ENCODE results near the gene ERV3-1. TPM values are rescaled to one million over a fixed set of nuclear protein-coding genes. Genes with fewer than 3 reads are reported as not detected.
"Not testable (repeated sequence)": the region's sequence is repeated elsewhere in the genome, so short reads cannot be mapped to it uniquely, and the experiment has no call there.

Gene ERV3-1
- polyA plus RNA-seq, 1 experiment: 19.3 TPM

DNA sequence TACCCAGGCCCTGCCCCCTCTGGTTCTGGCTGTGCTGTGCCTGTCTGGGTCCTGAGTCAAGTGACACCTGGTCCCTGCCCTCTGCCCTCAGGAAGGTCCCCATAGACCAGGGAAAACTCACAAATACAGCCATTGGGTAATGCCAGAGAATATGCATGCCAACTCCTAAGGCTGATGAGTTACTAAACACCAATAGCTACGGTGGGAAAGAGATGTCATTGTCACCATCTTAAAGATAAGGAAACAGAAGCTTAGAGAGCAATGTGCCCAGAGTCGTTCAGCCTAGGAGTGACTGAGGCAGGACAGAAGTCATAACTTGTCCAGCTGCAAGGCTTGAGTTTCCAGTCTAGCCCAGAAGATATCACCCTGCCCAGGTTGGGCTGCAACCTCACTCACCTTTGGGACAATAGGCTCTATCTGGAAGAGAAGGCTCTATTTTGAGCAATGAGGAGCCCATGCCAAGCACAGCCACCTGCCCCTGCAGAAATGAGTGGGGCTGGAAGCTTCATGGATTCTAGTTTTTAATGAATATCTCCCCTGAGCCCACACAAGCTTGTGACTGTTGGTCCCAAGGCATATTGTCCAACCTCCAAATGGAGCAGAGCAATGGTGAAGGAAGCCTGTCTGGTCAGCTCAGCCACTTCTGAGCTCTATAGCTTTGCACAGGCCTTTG is 60.8 kb downstream of the ERV3-1 start:
- peaks cover 14% of the 10 kb centered on the region for H3K9me3 ChIP-seq (ENCODE audit: control insufficient read depth, insufficient read depth, low read length)
- no peak overlapping the region for H3K27ac ChIP-seq (ENCODE audit: low read depth, low read length)
- TF ChIP-seq, protein P1, sequence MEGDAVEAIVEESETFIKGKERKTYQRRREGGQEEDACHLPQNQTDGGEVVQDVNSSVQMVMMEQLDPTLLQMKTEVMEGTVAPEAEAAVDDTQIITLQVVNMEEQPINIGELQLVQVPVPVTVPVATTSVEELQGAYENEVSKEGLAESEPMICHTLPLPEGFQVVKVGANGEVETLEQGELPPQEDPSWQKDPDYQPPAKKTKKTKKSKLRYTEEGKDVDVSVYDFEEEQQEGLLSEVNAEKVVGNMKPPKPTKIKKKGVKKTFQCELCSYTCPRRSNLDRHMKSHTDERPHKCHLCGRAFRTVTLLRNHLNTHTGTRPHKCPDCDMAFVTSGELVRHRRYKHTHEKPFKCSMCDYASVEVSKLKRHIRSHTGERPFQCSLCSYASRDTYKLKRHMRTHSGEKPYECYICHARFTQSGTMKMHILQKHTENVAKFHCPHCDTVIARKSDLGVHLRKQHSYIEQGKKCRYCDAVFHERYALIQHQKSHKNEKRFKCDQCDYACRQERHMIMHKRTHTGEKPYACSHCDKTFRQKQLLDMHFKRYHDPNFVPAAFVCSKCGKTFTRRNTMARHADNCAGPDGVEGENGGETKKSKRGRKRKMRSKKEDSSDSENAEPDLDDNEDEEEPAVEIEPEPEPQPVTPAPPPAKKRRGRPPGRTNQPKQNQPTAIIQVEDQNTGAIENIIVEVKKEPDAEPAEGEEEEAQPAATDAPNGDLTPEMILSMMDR (IDR thresholded peaks at IDR 0.05; ENCODE audit: low read depth, low read length): no peak
- DNase-seq (ENCODE audit: low read depth, low spot score): no peak
- POLR2A ChIA-PET: interaction anchor here (0.6 kb wide), 1 partner anchor 56 kb away, joined by 3 read pairs; no protein-coding TSS in a partner anchor
- peaks cover 27% of the 10 kb centered on the region for H3K27me3 ChIP-seq (ENCODE audit: control insufficient read depth, insufficient read depth, low read length)
- CTCF ChIA-PET: interaction anchor here (2.1 kb wide), 1 partner anchor 362 kb away, joined by 12 read pairs; no protein-coding TSS in a partner anchor
- H3K4me3 ChIP-seq (ENCODE audit: low read depth, low read length): no peak overlapping the region

DNA sequence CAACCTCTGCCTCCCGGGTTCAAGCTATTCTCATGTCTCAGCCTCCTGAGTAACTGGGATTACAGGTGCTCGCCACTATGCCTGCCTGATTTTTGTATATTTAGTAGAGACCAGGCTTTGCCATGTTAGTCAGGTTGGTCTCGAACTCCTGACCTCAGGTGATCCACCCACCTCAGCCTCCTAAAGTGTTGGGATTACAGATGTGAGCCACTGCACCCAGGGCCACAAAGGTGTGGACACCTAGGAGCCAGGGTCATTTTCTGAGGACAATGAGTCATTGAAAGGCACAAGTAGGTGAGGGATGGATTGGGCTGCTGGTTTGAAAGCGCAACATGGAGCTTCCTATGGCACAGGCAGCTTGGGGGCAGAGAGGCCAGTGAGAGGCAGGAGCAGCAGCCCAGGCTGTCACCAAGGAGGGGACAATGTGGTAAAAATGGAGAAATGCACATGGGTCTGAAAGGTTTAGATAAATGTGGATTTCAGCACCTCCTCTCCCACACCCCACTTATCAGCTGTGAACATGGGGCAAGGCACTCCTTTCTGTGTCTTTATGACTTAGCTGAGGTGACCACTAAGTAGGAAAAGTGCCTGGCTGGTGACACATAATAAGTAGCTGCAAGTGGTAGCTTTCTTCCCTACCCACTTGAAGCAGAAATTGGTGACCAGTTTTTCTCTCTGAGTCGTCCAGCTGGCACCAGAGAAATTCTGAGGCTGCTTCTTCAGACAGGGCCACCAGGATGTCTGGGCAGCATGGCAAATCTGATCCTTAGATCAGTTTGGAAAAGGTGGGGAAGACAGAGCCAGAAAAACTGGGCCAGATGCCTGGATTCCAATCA is 61.6 kb downstream of the ERV3-1 start:
- CTCF ChIA-PET: interaction anchor here (2.1 kb wide), 1 partner anchor 363 kb away, joined by 12 read pairs; no protein-coding TSS in a partner anchor
- Histone ChIP-seq H3K27me3 (ENCODE audit: control insufficient read depth, insufficient read depth, low read length) (peaks cover 27% of the 10 kb centered on the region), H3K9me3 (ENCODE audit: control insufficient read depth, insufficient read depth, low read length) (peaks cover 14% of the 10 kb centered on the region)
- H3K4me3 ChIP-seq (ENCODE audit: low read depth, low read length); POLR2A ChIA-PET; DNase-seq (ENCODE audit: low read depth, low spot score); H3K27ac ChIP-seq (ENCODE audit: low read depth, low read length): not testable (repeated sequence)

Small RNA genes within 50 kb of the gene (small RNA-seq; reads per million reads assigned to genes)
- gene RNU6-1229P (ENCODE audit: insufficient read length, low read depth): not detected

Other genes with a start within 250 kb of the ERV3-1 start
- gene ZNF138, start 212.3 kb downstream of the ERV3-1 start, polyA plus RNA-seq (2011; rRNA removed): 2.8 and 4.2 TPM in 2 replicates
- 2.2 and 2.9 TPM in 2 replicates for gene ZNF273, start 103.4 kb downstream of the ERV3-1 start, polyA plus RNA-seq (2011; rRNA removed)
- gene ZNF117, start 15.7 kb downstream of the ERV3-1 start, polyA plus RNA-seq (2011; rRNA removed): 9.4 and 12.9 TPM in 2 replicates